Measurements from ENCODE around the gene RIMS3.

The RIMS3 gene

DNA sequence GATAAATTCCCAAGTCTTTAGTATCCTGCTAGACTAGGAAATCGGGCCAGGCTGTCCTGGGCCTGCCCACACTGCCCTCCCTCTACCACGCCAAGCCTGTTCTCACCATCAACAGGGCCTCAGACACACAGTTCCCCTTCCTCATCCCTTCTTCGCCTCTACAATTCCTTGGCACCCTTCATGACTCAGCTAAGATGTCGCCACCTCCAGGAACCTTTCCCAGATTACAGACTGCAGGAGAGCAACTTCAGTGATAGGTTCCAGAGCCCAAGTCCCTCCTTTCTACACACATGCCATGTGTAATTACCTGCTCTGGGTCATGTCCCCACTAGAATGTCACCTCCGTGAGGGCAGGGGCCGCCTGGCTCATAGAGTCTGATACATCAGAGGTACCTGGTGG is 3.3 kb downstream of the RIMS3 start:
- no peak overlapping the region for H3K4me2 ChIP-seq (ENCODE audit: low read length)
- H3K4me3 ChIP-seq (ENCODE audit: low read depth, low read length, poor library complexity, severe bottlenecking), result no peak overlapping the region
- no peaks in the 10 kb centered on the region for H3K36me3 ChIP-seq (ENCODE audit: insufficient read depth, low read length)
- H3K9me3 ChIP-seq (ENCODE audit: low read length), result no peaks in the 10 kb centered on the region
- no peaks in the 10 kb centered on the region for H3K79me2 ChIP-seq (ENCODE audit: insufficient read depth, low read length)
- no peaks in the 10 kb centered on the region for H4K20me1 ChIP-seq (ENCODE audit: insufficient read depth, low read length)
- TF ChIP-seq EZH2 (IDR thresholded peaks at IDR 0.05; ENCODE audit: borderline replicate concordance, low read length), result no peak
- TF ChIP-seq, protein P1, sequence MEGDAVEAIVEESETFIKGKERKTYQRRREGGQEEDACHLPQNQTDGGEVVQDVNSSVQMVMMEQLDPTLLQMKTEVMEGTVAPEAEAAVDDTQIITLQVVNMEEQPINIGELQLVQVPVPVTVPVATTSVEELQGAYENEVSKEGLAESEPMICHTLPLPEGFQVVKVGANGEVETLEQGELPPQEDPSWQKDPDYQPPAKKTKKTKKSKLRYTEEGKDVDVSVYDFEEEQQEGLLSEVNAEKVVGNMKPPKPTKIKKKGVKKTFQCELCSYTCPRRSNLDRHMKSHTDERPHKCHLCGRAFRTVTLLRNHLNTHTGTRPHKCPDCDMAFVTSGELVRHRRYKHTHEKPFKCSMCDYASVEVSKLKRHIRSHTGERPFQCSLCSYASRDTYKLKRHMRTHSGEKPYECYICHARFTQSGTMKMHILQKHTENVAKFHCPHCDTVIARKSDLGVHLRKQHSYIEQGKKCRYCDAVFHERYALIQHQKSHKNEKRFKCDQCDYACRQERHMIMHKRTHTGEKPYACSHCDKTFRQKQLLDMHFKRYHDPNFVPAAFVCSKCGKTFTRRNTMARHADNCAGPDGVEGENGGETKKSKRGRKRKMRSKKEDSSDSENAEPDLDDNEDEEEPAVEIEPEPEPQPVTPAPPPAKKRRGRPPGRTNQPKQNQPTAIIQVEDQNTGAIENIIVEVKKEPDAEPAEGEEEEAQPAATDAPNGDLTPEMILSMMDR (IDR thresholded peaks at IDR 0.05; ENCODE audit: low read length), result no peak
- H3K4me1 ChIP-seq (ENCODE audit: insufficient read depth, low read length, severe bottlenecking), result peaks cover 33% of the 10 kb centered on the region
- no peaks in the 10 kb centered on the region for H3K27me3 ChIP-seq (ENCODE audit: insufficient read depth, low read length)
- no peak overlapping the region for H3K9ac ChIP-seq (ENCODE audit: low read length)
- H2AFZ ChIP-seq (ENCODE audit: low read length), result no peak overlapping the region
- H3K27ac ChIP-seq (ENCODE audit: low read depth, low read length, poor library complexity, severe bottlenecking), result no peak overlapping the region
- no peaks in the 10 kb centered on the region for H3F3A ChIP-seq (ENCODE audit: insufficient read depth, low read length)
- no peaks in the 10 kb centered on the region for H3K9me2 ChIP-seq (ENCODE audit: low read depth, low read length)

DNA sequence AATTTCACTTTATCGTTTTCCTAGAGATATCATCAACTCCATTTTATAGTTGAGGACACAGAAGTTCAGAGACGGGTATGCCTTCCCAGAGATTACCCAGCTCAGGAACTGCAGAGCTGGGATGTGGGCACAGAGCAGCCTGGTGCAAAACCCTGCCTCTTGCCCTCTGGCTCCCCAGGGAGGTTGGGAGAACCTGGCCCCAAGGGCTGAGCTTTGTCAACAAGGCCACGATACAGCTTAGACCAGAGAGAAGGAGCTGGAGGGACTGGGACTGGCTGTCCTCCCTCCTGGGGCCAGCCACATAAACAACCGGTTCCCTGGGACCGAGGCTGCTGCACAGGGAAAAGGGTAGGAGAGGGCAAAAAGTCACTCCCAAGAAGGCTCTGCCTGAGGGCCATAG is 3.8 kb downstream of the RIMS3 start:
- Histone ChIP-seq H3K4me1 (ENCODE audit: insufficient read depth, low read length, severe bottlenecking) (peaks cover 33% of the 10 kb centered on the region), H3K27ac (ENCODE audit: low read depth, low read length, poor library complexity, severe bottlenecking) (no peak overlapping the region), H3K36me3 (ENCODE audit: insufficient read depth, low read length) (no peaks in the 10 kb centered on the region), H3F3A (ENCODE audit: insufficient read depth, low read length) (no peaks in the 10 kb centered on the region), H3K79me2 (ENCODE audit: insufficient read depth, low read length) (no peaks in the 10 kb centered on the region), H2AFZ (ENCODE audit: low read length) (no peak overlapping the region), H4K20me1 (ENCODE audit: insufficient read depth, low read length) (no peaks in the 10 kb centered on the region), H3K9me3 (ENCODE audit: low read length) (no peaks in the 10 kb centered on the region), H3K4me2 (ENCODE audit: low read length) (no peak overlapping the region), H3K27me3 (ENCODE audit: insufficient read depth, low read length) (no peaks in the 10 kb centered on the region), H3K4me3 (ENCODE audit: low read depth, low read length, poor library complexity, severe bottlenecking) (no peak overlapping the region), H3K9ac (ENCODE audit: low read length) (no peak overlapping the region), H3K9me2 (ENCODE audit: low read depth, low read length) (no peaks in the 10 kb centered on the region)
- TF ChIP-seq, protein P1 (IDR thresholded peaks at IDR 0.05; ENCODE audit: low read length), result no peak
- no peak for TF ChIP-seq EZH2 (IDR thresholded peaks at IDR 0.05; ENCODE audit: borderline replicate concordance, low read length)

DNA sequence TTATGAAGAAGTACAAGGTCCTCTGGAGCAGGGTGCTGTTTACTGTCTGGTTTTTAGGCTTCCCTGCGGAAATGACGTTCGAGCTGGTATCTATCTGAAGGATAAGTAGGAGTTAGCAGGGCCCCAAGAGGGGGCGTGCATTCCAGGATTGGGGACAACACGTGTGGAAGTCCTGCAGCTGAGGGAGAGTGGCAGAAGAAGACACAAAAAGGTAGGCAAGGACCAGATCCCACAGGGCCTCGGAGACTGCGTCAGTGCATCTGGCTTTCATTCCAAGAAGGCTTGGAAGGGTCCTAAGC is 5.9 kb downstream of the RIMS3 start:
- Histone ChIP-seq H3K4me1 (ENCODE audit: insufficient read depth, low read length, severe bottlenecking) (peaks cover 19% of the 10 kb centered on the region), H3K79me2 (ENCODE audit: insufficient read depth, low read length) (no peaks in the 10 kb centered on the region), H3K36me3 (ENCODE audit: insufficient read depth, low read length) (no peaks in the 10 kb centered on the region), H3K27ac (ENCODE audit: low read depth, low read length, poor library complexity, severe bottlenecking) (no peak overlapping the region), H3K27me3 (ENCODE audit: insufficient read depth, low read length) (no peaks in the 10 kb centered on the region), H4K20me1 (ENCODE audit: insufficient read depth, low read length) (no peaks in the 10 kb centered on the region), H3K4me3 (ENCODE audit: low read depth, low read length, poor library complexity, severe bottlenecking) (no peak overlapping the region), H3K9ac (ENCODE audit: low read length) (no peak overlapping the region), H3F3A (ENCODE audit: insufficient read depth, low read length) (no peaks in the 10 kb centered on the region), H3K4me2 (ENCODE audit: low read length) (no peak overlapping the region), H3K9me2 (ENCODE audit: low read depth, low read length) (no peaks in the 10 kb centered on the region), H2AFZ (ENCODE audit: low read length) (no peak overlapping the region), H3K9me3 (ENCODE audit: low read length) (no peaks in the 10 kb centered on the region)
- TF ChIP-seq, protein P1 (IDR thresholded peaks at IDR 0.05; ENCODE audit: low read length), result no peak
- TF ChIP-seq EZH2 (IDR thresholded peaks at IDR 0.05; ENCODE audit: borderline replicate concordance, low read length), result no peak
